Activated CD8-positive, alpha-beta memory T cell treated with anti-CD3 and anti-CD28 coated beads for 36 hours (primary cell): Measurements from ENCODE around the gene TFF1. TPM values are rescaled to one million over a fixed set of nuclear protein-coding genes. Genes with fewer than 3 reads are reported as not detected.
"Not testable (repeated sequence)": the region's sequence is repeated elsewhere in the genome, so short reads cannot be mapped to it uniquely, and the experiment has no call there.

Experiments used
- CTCF ChIA-PET: fragments of 350-600 bp; sonication (Branson Sonifier 250); formaldehyde crosslinking; loops from one replicate; lab custom pipeline; 2021; ENCODE audit warnings: antibody characterized with exemption; lab: Charles Lee
- POLR2A ChIA-PET: fragments of 350-600 bp; sonication (Branson Sonifier 250); formaldehyde crosslinking; loops from one replicate; lab custom pipeline; 2021; ENCODE audit warnings: antibody characterized with exemption; lab: Charles Lee
- total RNA-seq, 2 experiments: library from RNA; stranded (reverse); gene quantifications; one replicate each; pipeline ENCODE4 v1.2.3, GENCODE V29; 2021

The TFF1 gene
- not detected for total RNA-seq

DNA sequence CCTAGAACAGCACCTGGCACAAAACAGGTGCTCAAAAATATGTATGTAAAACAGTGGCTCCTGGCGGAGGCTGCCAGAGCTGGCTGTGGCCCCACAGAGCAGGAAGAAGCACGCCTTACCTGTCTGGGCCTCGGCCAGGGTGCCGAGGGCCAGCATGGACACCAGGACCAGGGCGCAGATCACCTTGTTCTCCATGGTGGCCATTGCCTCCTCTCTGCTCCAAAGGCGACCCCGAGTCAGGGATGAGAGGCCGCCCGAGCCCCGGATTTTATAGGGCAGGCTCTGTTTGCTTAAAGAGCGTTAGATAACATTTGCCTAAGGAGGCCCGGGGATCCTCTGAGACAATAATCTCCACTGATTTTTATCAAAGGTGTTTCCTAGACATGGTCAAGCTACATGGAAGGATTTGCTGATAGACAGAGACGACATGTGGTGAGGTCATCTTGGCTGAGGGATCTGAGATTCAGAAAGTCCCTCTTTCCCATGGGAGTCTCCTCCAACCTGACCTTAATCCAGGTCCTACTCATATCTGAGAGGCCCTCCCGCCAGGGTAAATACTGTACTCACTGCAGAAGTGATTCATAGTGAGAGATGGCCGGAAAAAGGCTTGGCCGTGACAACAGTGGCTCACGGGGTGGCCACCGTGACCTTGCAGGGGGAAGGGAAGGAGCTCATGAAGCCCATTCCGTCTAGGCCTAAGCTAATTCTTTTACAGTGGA, at the start of gene TFF1:
TSS of gene TFF1 (minus strand) at position 244 of the 719 bp plus-strand sequence. CDS start at position 204, 40 bp downstream.
- POLR2A ChIA-PET, result no interaction called here
- CTCF ChIA-PET, result interaction anchor here (0.8 to 1.9 kb wide), 2 partner anchors 29 to 56 kb away, joined by 3 to 4 read pairs; no protein-coding TSS in a partner anchor

DNA sequence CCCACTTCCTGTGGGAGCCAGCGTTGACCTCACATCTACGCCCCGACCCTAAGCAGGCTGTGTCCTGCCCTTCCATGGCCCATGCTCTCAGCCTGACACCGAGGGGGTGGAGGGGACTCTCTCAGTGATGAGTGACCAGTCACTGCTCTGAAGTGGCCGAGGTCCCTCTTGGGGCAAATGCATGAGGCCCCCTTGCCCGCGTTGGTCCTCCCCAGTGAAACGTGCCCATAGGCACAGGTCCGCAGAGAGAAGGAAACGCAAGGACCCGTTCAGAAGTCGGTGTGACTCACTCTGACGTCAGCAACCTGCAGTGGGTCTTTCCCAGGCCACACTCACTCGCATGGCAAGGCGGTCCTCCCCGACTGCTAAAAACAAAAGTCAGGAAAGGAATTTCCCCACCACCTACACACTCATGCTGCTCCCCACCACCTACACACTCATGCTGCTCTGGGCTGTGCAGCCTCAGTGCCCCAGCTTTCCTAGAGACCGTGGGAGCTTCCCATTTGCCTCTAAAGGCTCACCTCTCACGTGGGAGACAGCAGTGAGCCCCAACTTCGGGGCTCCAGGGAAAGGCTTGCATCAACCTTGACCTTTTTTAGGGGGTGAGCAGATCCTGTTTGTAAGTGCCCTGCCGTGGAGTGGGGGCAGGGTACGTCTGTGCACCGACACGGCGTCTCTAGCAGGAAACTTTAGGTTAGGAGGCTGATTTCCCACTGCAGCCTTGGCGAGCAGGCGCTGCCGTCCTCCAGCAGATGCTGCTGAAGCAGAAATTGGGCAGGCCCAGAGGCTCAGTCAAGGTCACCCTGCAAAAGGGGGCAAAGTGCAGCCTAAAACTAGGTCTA, 48.8 kb upstream of the TFF1 start:
- ChIA-PET CTCF (interaction anchor here (1.2 to 3.4 kb wide), 2 partner anchors 11 to 24 kb away, joined by 3 to 13 read pairs; partner anchors contain the start of gene UBASH3A), POLR2A (interaction anchor here (1.0 to 2.5 kb wide), 4 partner anchors 9 to 270 kb away, joined by 3 to 12 read pairs (median 6); partner anchors contain the start of gene UBASH3A)

DNA sequence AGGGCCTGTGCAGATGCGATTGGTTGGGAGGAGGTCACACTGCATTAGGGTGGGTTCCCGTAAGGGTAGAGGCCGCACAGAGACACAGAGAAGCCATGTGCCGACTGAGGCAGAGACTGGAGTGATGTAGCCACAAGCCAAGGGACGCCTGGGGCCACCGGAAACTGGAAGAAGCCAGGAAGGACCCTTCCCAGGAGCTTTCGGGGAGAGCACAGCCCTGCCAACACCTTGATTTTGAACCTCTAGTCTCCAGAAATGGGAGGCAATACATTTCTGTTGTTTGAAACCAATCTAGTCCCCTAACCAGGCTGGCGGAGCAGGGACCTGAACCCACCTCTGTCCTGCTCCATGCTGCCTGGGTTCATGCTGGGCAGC, 48.2 kb upstream of the TFF1 start:
- POLR2A ChIA-PET, result interaction anchor here (1.8 to 2.5 kb wide), 3 partner anchors 10 kb away, joined by 6 to 12 read pairs (median 8); partner anchors contain the start of gene UBASH3A
- CTCF ChIA-PET, result interaction anchor here (3.4 kb wide), 1 partner anchor 10 kb away, joined by 13 read pairs; the partner anchor contains the start of gene UBASH3A

DNA sequence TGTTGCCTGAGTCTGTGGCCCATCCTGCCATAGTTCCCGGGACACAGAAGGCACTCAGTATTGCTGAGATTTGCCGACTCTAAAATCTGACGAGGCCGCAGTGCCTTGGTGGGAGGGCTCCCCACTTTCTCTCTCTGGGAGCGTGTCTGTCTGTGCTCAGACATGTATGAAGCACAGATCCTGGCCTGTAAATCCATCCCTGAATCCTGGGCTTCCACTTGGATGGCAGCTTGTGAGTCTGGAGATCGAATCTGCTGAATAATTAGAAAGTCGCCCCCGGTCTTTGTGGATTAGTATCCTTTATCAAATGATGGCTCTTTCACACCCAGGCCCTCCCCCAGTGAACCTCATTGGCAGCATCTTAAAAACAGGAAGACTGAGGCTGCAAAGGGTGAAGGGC, 47.7 kb upstream of the TFF1 start:
- POLR2A ChIA-PET, result interaction anchor here (1.2 to 2.5 kb wide), 3 partner anchors 10 kb away, joined by 4 to 8 read pairs (median 6); no protein-coding TSS in a partner anchor
- CTCF ChIA-PET, result interaction anchor here (1.4 to 3.4 kb wide), 3 partner anchors 10 to 11 kb away, joined by 6 to 13 read pairs (median 10); partner anchors contain the start of gene UBASH3A

DNA sequence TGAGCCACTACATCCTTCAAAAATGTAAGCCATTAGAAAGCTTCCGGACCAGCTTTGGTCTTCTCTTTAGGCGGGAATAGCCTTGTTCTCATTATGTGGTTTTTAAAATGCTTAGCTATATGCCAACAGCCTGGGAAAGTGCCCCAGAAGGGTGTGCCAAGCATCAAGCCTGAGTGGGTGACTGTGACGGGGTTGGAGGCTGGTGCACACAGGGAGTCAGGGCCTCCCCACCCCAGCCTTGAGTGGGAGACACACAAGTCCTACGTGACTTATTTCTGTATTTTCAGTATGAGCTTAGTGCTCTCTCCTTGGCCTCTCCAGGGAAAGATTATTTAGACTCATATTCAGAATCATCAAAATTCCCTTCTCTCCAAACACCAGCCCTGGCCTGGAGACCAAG, 47.2 kb upstream of the TFF1 start:
- ChIA-PET POLR2A (interaction anchor here (1.2 to 1.8 kb wide), 2 partner anchors 9 to 10 kb away, joined by 4 to 6 read pairs; no protein-coding TSS in a partner anchor), CTCF (interaction anchor here (0.6 to 2.0 kb wide), 4 partner anchors 8 to 21 kb away, joined by 3 to 10 read pairs (median 5); partner anchors contain the start of gene UBASH3A)

DNA sequence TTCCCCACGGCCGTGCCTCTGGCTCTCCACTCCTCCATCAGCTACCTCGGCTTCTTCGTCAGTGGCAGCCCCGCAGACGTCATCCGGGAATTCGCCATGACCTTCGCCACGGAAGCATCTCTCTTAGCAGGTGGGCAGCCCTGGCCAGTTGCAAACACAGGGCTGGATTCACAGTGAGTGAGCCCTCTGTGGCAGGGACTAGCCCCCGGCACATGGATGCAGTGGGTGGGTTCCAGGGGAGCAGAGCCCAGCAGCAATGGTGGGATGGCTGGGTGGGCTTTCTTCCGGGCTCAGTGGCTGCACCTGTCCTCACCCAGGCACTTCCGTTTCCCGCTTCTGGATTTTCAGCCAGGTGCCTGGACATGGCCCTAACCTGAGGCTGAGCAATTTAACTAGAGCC, 46.8 kb upstream of the TFF1 start:
- CTCF ChIA-PET, result interaction anchor here (0.6 to 2.0 kb wide), 5 partner anchors 9 to 32 kb away, joined by 3 to 10 read pairs (median 4); partner anchors contain the start of gene UBASH3A
- POLR2A ChIA-PET, result interaction anchor here (1.2 to 1.8 kb wide), 2 partner anchors 9 to 10 kb away, joined by 4 to 6 read pairs; no protein-coding TSS in a partner anchor

DNA sequence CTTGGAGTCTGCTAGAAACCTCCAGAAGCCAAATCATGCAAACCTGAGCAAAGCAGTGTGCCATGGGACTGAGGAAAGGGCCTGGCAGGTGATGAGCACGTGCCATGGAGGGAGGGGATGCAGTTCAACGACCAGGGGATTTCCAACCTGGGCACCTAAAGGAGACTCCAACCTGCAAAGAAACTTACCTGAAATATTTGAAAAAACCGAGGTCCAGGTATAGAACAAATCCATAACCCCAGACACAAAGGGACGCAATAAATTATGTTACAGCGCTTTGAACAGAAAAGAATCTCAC, 46.2 kb upstream of the TFF1 start:
- POLR2A ChIA-PET, result no interaction called here
- CTCF ChIA-PET, result interaction anchor here (1.0 to 2.0 kb wide), 3 partner anchors 9 to 31 kb away, joined by 3 to 10 read pairs (median 4); partner anchors contain the start of gene UBASH3A

DNA sequence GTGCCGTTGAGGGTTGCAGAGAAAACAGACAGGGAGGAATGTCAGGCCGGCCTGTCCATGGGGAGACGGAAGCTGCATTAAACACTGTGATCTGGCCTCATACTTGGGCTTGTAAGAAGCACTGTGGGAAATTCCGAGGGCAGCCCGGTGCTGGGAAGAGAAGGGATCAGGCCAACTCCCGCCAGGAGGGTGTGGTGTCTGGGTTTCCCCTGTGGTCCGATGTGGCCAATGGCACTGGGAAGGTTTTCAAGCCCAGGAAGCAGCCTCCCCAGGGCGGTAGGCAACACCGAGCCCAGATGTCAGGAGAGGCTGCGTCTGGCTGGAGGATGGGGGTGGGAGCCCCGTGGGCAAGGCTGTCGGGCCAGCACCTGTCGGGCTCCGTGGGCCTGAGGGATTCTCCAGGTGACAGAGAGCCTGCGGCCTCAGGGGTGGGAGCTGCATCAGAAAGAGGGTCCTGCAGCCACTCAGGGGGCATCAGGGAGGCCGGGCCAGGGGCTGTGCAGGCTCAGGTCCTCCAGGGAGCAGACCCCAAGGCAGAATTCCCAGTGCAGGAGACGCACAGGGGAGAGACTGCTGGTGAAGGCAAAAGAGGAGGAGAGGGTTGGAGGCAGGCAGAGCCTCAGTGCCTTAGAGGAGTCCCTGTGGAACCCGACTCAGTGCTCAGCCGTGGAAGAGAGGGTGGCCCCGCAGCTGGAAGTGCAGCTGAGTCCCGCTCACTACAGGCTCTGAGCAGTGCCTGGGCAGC, 45.7 kb upstream of the TFF1 start:
- ChIA-PET POLR2A (interaction anchor here (1.0 kb wide), 2 partner anchors 19 to 26 kb away, joined by 3 to 4 read pairs; no protein-coding TSS in a partner anchor), CTCF (interaction anchor here (1.0 to 2.0 kb wide), 4 partner anchors 8 to 31 kb away, joined by 3 to 10 read pairs (median 4); partner anchors contain the start of gene UBASH3A)

DNA sequence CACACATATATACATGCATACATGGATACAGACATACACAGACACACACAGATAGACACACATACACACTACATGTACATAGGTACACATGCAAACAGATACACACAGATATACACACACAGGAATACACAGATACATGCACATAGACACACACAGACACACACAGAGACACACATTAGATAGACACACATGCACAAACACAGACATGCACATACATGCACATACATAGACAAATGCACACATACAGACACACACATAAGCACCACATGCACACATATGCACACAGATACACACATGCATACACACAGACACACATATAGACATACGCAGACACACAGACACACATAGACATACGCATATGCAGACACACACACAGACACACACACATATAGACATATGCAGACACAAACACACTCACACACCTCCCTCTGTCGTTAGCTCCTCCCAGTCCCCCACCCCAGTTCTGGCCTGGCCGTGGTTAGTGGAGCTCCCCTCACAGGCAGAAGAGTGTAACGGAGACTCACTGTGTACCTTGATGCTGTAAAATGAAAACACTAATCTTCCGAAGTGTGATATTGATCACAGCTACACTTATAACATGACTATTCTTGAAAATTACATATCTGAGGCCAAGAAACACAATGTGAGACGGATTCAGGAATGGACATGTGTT, 45.0 kb upstream of the TFF1 start:
- CTCF ChIA-PET, result interaction anchor here (1.7 kb wide), 1 partner anchor 12 kb away, joined by 4 read pairs; no protein-coding TSS in a partner anchor
- POLR2A ChIA-PET, result interaction anchor here (1.0 kb wide), 2 partner anchors 19 to 26 kb away, joined by 3 to 4 read pairs; no protein-coding TSS in a partner anchor

DNA sequence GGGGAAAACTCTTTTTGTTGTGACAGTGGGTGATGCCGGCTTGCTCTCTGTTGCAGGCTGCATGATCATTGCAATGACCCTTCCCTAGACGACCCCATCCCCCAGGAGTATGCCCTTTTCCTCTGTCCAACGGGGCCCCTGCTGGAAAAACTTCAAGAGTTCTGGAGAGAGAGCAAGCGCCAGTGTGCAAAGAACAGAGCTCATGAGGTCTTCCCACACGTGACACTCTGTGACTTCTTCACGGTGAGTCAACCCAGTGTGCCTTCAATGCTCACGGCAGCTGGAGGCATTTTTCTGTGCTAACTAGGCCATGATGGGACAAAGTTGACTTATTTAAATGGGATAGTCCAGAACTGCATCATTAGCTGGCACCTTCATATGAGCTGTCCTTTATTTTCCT, 43.0 kb upstream of the TFF1 start:
- CTCF ChIA-PET, result interaction anchor here (1.1 kb wide), 2 partner anchors 16 to 27 kb away, joined by 3 read pairs; no protein-coding TSS in a partner anchor
- POLR2A ChIA-PET, result no interaction called here

DNA sequence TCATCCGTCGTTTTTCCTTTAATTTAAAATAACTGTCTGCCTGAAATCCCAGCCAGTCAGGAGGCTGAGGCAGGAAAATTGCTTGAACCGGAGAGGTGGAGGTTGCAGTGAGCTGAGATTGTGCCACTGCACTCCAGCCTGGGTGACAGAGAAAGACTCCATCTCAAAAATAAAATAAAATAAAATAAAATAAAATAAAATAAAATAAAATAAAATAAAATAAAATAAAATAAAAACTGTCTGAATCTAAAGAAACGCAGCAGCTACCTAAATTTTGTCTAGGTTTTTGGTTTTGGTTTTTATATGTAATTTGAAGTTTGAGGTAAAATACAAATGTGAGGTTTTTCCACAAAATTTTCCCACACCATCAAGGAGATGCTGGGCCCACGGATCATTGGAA, 42.4 kb upstream of the TFF1 start:
- CTCF ChIA-PET, result interaction anchor here (1.0 kb wide), 1 partner anchor 27 kb away, joined by 3 read pairs; no protein-coding TSS in a partner anchor
- POLR2A ChIA-PET, result not testable (repeated sequence)

DNA sequence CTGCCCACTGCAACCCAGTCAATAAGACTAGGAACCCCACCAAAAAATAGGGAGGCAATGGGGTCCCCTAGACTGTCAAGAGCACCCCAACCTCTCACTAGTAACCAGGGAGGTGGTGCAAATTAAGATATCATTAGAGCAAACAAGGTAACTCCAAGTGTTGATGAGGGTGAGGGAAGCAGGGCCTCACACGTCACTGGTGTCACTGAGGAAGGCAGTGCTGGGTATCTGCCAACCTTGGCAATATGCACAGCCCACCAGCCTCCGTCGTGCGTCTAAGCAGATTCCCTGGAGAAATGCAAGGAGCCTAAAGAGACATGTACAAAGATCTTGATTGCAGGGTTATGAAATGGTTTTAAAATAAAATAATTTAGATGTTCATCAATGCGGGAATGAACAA, 41.1 kb upstream of the TFF1 start:
- ChIA-PET CTCF (no interaction called here), POLR2A (no interaction called here)

DNA sequence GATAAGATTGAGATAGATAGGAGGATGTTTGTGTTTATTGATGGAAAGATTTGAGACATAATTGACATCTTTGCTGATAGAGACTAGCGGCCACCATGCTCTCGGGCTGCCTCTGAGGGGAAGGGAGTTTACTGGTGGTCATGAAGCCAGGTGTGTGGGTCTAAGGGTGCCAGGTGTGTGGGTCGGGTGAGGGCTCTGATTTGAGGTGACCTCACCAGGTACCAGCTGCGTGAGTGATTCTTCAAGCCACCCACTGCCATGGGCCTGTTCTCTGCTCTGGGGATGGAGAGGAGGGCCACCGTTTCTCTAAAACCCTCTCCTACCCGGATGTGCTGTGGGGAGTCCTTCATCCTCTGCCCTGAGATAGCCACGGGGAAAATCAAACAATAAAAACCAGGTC, 40.5 kb upstream of the TFF1 start:
- ChIA-PET CTCF (no interaction called here), POLR2A (interaction anchor here (0.9 kb wide), 1 partner anchor 9 kb away, joined by 3 read pairs; no protein-coding TSS in a partner anchor)

DNA sequence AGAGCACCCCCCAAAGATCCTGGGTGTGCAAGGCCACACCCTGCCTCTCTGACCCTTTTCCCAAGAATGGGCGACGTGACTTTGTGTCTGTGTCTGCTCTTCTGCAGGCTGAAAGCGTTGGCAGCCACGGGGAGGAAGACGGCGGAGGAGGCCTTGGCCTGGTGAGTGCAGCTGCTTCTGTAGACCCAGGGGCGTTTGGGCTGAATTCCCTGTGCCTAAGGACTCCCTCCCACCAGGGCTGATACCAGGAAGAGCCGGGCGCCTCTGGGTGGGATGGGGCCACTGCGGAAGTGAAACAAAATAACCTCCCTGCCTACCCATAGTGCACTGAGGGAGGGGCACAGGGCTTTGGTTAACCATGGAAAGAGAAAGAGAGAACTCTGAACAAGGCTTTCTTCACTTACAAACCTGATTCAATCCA, 39.9 kb upstream of the TFF1 start:
- ChIA-PET POLR2A (interaction anchor here (0.5 to 3.7 kb wide), 3 partner anchors 10 to 16 kb away, joined by 3 to 35 read pairs (median 3); no protein-coding TSS in a partner anchor), CTCF (no interaction called here)

DNA sequence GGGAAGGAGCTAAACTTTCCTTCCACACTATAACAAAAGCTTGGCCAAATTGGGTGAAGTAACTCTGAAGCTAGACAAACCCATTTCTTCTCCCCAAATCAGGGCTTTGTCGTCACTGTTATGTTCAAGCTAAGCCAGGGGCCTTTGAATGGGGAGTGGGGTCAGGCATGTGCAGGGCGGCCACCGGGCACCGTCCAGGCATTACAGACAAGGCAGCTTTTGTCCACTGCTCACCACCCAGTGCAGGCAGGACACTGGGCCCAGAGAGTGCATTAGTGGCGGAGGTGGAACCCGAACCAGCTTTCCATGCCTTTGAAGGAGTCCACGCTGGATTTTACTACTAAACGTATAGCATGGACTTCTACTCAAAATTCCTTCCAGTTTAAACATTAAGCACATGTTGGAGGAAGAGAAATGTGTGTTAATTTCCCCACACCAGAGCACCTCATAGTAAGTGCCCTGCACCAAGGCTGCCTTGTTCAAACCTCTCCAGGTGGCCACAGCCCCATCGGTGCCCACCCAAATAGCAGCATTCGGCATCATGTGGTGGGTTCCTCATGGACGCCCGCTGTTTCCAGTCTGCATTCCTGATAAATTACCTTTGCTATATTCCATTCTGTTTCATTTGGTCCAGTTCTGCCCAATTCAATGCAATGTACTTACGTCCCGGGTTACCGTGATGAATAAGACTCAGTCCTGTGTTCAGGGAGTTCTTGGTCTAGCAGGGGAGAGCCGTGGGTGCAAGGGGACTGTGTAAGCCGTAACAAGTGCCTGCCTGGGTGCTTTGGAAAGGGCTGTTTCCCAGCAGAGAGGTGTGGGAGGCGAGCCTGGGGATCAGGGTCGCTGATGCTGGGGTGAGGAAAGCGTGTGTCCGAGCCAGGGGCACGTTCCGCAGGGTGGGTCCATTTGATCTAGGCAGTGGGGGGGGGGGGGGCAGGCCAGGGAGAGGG, 39.0 kb upstream of the TFF1 start:
- CTCF ChIA-PET, result interaction anchor here (1.2 to 3.2 kb wide), 9 partner anchors 8 to 167 kb away, joined by 4 to 26 read pairs (median 10); no protein-coding TSS in a partner anchor
- POLR2A ChIA-PET, result interaction anchor here (0.5 to 3.7 kb wide), 10 partner anchors 8 to 207 kb away, joined by 3 to 35 read pairs (median 4); no protein-coding TSS in a partner anchor

DNA sequence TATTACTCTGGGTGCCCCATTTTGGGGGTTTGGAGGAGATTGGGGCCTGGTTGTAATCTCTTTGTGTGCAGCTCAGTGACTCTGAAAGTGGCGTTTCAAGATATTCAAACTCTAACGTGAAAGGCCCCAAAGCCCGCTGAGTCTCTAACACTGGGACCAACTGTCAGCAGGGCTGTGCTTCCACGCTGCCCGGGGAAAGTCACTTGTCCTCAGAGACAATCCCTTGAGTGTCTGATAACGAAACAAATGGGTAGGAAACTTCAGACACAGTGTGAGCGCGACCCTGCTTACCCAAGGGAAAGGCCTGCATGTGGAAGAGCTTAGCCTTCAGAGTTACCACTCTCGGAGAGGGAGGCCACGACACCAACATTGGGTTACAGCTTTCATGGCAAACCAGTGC, 38.2 kb upstream of the TFF1 start:
- POLR2A ChIA-PET, result interaction anchor here (0.9 to 3.7 kb wide), 9 partner anchors 9 to 170 kb away, joined by 3 to 35 read pairs (median 4); no protein-coding TSS in a partner anchor

More for the DNA sequence above, 38.2 kb upstream of the TFF1 start:
- CTCF ChIA-PET, result interaction anchor here (0.7 to 3.2 kb wide), 12 partner anchors 8 to 166 kb away, joined by 3 to 26 read pairs (median 8); no protein-coding TSS in a partner anchor
